ENCODE results near the gene LSM2.

Gene LSM2

DNA sequence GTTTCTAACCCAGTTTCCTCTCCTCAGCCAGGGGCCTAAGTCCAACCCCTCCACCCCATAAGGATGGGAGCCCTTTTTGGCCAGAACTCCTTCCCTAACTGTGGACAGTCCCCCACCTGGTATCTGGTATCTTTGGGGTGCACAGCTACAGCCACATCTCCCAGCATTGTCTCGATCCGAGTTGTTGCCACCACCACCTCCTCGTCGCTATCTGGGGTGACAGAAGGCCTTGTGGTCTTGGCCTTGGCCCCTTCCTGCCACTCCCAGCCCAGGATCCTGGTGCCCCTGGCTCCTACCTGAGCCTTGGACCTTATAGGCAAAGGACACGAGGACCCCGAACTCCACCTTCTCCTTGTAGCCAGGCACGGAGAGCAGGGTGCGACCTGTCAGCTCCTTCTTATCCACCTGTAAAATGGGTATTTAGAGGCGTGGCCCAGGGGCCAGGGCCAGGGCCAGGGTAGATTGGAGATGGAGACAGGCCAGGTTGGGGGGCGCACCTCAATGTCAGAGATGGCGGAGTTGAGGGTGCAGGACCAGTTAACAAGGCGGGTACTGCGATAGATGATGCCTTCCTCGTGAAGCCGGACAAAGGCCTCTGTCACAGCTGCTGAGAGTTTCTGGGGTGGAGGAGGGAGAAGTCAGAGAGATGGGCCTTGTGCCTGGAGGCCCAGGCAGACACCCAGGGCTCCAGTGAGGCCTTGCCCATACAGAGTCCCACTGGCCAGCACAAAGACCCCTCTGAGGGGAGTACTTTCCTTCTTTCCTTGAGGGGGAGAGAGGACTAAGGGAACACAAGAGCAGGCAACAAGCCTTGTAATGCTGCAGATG is 22.5 kb downstream of the LSM2 start:
- Histone ChIP-seq H3K4me1 (no peaks in the 10 kb centered on the region), H3K27ac (no peak overlapping the region), H3K36me3 (peaks cover 56 to 77% (median 66%) of the 10 kb centered on the region in 3 donors), H3K9me3 (no peaks in the 10 kb centered on the region), H3K4me3 (no peak overlapping the region), H3K27me3 (no peaks in the 10 kb centered on the region)
- intact Hi-C loops (cut with DNase I; ENCODE audit: low total_unique reads) = no loop called here
- TF ChIP-seq CTCF (IDR thresholded peaks at IDR 0.05) = no peak
- no peak for DNase-seq

DNA sequence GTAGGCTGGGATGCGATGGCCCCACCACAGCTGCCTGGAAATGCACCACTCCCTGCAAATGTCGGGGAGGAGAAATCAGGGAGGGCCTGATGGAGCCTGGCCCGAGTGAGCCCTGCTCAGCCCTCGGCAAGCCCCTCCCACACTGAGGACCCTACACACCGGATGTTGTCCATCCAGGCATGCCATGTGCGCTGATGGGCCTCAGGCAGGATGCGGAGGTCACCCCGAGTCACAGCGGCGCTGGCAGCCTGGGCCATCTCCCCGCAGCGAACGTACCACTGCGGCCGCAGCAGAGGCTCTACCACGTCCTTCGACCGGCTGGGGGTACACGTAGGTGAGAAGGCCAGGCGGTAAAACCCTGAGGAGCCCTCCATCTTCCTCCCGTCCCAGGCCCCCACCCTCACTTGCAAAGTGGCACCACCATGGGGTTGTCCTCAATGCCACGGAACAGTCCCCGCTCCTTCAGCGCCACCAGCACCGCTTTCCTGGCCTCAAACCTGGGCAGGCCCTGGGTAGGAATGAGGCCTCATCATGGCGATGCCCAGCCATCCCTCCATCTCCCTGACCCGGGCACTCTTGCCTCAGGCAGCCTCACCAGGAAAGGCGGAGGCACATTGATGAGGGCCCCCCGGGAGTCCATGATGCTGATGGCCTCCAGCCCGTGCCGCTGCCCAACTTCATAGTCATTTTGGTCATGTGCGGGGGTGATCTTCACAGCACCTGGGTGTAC is 24.5 kb downstream of the LSM2 start:
- Histone ChIP-seq H3K4me1 (peaks cover 0 to 3% (median 1%) of the 10 kb centered on the region in 4 donors), H3K27me3 (no peaks in the 10 kb centered on the region), H3K27ac (no peak overlapping the region), H3K4me3 (no peak overlapping the region), H3K9me3 (no peaks in the 10 kb centered on the region), H3K36me3 (peaks cover 54 to 82% (median 79%) of the 10 kb centered on the region in 3 donors)
- no peak for DNase-seq
- intact Hi-C loops (cut with DNase I; ENCODE audit: low total_unique reads) = no loop called here
- TF ChIP-seq CTCF (IDR thresholded peaks at IDR 0.05) = no peak

DNA sequence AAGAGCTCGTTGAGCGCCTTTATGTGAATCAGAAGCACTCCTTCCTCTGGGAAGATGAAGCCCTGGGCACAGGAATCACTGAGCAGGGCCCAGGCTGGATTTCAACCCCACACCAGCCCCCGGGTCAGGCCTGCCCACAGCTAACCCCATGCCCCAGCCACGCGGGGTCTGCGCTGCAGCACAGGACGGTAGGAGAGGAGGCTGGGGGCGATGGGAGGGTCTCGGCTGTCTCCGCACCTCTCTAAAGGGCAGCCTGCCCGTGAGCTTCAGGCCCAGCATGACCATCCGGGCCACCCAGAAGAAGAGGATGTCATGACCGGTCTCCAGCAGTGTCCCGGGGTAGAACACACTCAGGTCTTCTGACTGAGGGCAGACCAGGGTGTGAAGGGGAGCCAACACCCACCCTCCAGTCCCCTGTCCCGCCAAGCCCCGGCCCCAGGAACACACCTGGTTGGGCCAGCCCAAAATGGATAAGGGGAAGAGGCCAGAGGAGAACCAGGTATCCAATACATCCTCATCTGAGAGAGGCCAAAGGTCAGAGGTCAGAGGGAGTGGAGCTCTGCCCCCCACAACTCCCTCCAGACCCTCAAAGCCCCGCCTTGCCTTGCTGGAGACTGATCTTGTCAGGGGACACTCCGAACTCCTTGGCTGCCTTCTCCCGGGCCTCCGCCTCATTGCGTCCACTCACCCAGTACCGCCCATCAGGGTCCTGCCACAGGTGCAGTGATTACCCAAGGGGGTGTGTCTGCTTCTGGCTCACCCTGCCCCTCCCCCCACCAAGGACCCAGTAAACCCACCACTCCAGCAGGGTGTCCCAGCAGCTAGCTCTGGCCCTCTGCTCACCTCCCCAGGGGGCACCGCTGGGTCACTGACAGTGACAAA is 25.3 kb downstream of the LSM2 start:
- no peak for DNase-seq
- peaks cover 0 to 11% (median 8%) of the 10 kb centered on the region in 4 donors for H3K4me1 ChIP-seq
- H3K27ac ChIP-seq = no peak overlapping the region
- no peaks in the 10 kb centered on the region for H3K27me3 ChIP-seq
- no peak for TF ChIP-seq CTCF (IDR thresholded peaks at IDR 0.05)
- no peak overlapping the region for H3K4me3 ChIP-seq
- H3K9me3 ChIP-seq = no peaks in the 10 kb centered on the region
- intact Hi-C loops (cut with DNase I; ENCODE audit: low total_unique reads) = no loop called here
- H3K36me3 ChIP-seq = peaks cover 52 to 80% (median 79%) of the 10 kb centered on the region in 3 donors

GRCh38 chr6:31780507-31781243 is 26.1 kb downstream of the LSM2 start:
- no peaks in the 10 kb centered on the region for H3K9me3 ChIP-seq
- H3K36me3 ChIP-seq = peaks cover 52 to 78% (median 77%) of the 10 kb centered on the region in 3 donors
- H3K27me3 ChIP-seq = no peaks in the 10 kb centered on the region
- no peak overlapping the region for H3K27ac ChIP-seq
- peaks cover 0 to 12% (median 8%) of the 10 kb centered on the region in 4 donors for H3K4me1 ChIP-seq
- no peak for TF ChIP-seq CTCF (IDR thresholded peaks at IDR 0.05)
- DNase-seq = no peak
- no peak overlapping the region for H3K4me3 ChIP-seq
- intact Hi-C loops (cut with DNase I; ENCODE audit: low total_unique reads) = no loop called here

DNA sequence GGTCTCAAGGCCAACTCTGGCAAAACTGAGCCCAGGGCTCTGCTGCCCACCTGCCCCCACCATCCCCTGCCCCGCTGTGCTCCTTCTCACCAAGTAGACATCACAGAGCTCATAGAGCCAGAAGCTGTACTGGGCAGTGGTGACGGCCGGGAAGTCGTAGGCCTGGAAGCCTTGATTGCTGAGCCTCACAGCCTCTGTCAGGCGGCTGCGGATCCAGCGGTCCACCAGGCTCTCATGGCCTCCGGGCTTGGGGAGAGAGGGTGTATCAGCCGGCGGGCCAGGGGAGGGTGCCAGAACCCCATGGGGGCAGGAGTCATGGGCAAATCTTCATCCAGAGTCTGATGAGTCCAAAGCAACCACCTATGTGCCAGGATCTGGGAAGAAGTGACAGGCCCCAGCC is 26.9 kb downstream of the LSM2 start:
- TF ChIP-seq CTCF (IDR thresholded peaks at IDR 0.05) = no peak
- H3K4me1 ChIP-seq = peaks cover 0 to 12% (median 8%) of the 10 kb centered on the region in 4 donors
- H3K9me3 ChIP-seq = no peaks in the 10 kb centered on the region
- H3K27ac ChIP-seq = no peak overlapping the region
- no peak for DNase-seq
- H3K4me3 ChIP-seq = no peak overlapping the region
- H3K27me3 ChIP-seq = no peaks in the 10 kb centered on the region
- intact Hi-C loops (cut with DNase I; ENCODE audit: low total_unique reads) = no loop called here
- H3K36me3 ChIP-seq = peaks cover 44 to 70% (median 69%) of the 10 kb centered on the region in 3 donors
